Panc1 (cell line): Measurements from ENCODE around the gene MLANA. TPM values are rescaled to one million over a fixed set of nuclear protein-coding genes. Genes with fewer than 3 reads are reported as not detected.

Experiments used
- ATAC-seq: fragments of 200-7000 bp; cut with Tn5 transposase; 2 replicates; pipeline ENCODE4 v1.9.1; 2020; ENCODE audit warnings: mild to moderate bottlenecking, moderate library complexity
- BruUV-seq: library from RNA; stranded (reverse); fragments of 400-500 nt; replicated peaks from 2 replicates; lab custom pipeline; 2021; lab: Mats Ljungman, UMichigan
- CTCF ChIA-PET: fragments of 300-600 bp; sonication (Branson Sonifier 250); formaldehyde crosslinking; loops from one replicate; lab custom pipeline; 2022; ENCODE audit warnings: antibody characterized with exemption; lab: Charles Lee
- POLR2A ChIA-PET: fragments of 300-600 bp; sonication (Branson Sonifier 250); formaldehyde crosslinking; loops from one replicate; lab custom pipeline; 2022; ENCODE audit warnings: antibody characterized with exemption; lab: Charles Lee
- DNase-seq: peaks from one replicate; pipeline ENCODE4 v3.0.0-alpha.2; 2010; ENCODE audit warnings: low read depth, low spot score
- H3K27ac ChIP-seq: 2 replicates; pipeline ENCODE4 v1.5.1; 2011; ENCODE audit warnings: mild to moderate bottlenecking, low read length, inconsistent platforms
- H3K27me3 ChIP-seq: fragments of 200-500 bp; sonication (Bioruptor generic); 2 replicates; pipeline ENCODE4 v1.6.0; 2014; ENCODE audit warnings: low read length, inconsistent platforms; ENCODE audit not compliant: control insufficient read depth, insufficient read depth
- H3K36me3 ChIP-seq: fragments of 200-500 bp; sonication (Bioruptor generic); 2 replicates; pipeline ENCODE4 v1.5.1; 2014; ENCODE audit warnings: inconsistent platforms, mild to moderate bottlenecking, low read length, moderate library complexity; ENCODE audit not compliant: control insufficient read depth, insufficient read depth
- H3K4me1 ChIP-seq: 2 replicates; pipeline ENCODE4 v1.5.1; 2011; ENCODE audit warnings: inconsistent platforms, mild to moderate bottlenecking, low read length, moderate library complexity; ENCODE audit not compliant: control insufficient read depth, insufficient read depth
- H3K4me3 ChIP-seq, 2 experiments: 2 replicates each; pipeline ENCODE4 v1.5.1; 2011 to 2012; ENCODE audit warnings: low read depth in 2 of 2, low read length in 2 of 2, mild to moderate bottlenecking in 2 of 2, inconsistent platforms in 1 of 2, moderate library complexity in 1 of 2
- H3K9me3 ChIP-seq: fragments of 200-500 bp; sonication (Bioruptor generic); 2 replicates; pipeline ENCODE4 v1.5.1; 2014; ENCODE audit warnings: low read depth, mild to moderate bottlenecking, inconsistent platforms, low read length, moderate library complexity; ENCODE audit not compliant: control insufficient read depth, insufficient read depth
- CTCF ChIP-seq: fragments of 450-650 bp; IDR thresholded peaks from 2 replicates; pipeline ENCODE4 v1.5.1; 2017; ENCODE audit warnings: mild to moderate bottlenecking
- POLR2AphosphoS5 ChIP-seq: IDR thresholded peaks from 2 replicates; pipeline ENCODE4 v1.6.1; 2012; ENCODE audit warnings: mild to moderate bottlenecking, low read depth, low read length, moderate library complexity
- REST ChIP-seq, 2 experiments: IDR thresholded peaks; 2 replicates each; pipeline ENCODE4 v1.6.1; 2011 to 2012; ENCODE audit warnings: low read depth in 2 of 2, control low read depth in 1 of 2, low read length in 1 of 2, mild to moderate bottlenecking in 1 of 2, moderate library complexity in 1 of 2; ENCODE audit not compliant: insufficient read depth in 1 of 2
- SIN3A ChIP-seq: IDR thresholded peaks from 2 replicates; pipeline ENCODE4 v1.6.1; 2012; ENCODE audit warnings: low read depth, mild to moderate bottlenecking, low read length, moderate library complexity, borderline replicate concordance; ENCODE audit not compliant: insufficient read depth
- TCF7L2 ChIP-seq: IDR thresholded peaks from 2 replicates; pipeline ENCODE4 v1.6.1; 2011; ENCODE audit warnings: mild to moderate bottlenecking, low read depth, low read length, inconsistent platforms
- in situ Hi-C: cut with HindIII; loops from 2 replicates; pipeline ENCODE4 v1.10.0; 2016; ENCODE audit warnings: low sequenced_read_pairs, low pct_unique_long_range_greater_than_20kb
- intact Hi-C: fragments of 100-400 bp; cut with micrococcal nuclease; formaldehyde crosslinking; loops from one replicate; pipeline ENCODE4 v1.10.0; 2022; ENCODE audit not compliant: unreplicated experiment
- total RNA-seq: library from RNA; stranded (reverse); gene quantifications from one replicate; pipeline ENCODE4 v1.2.1, GENCODE V29; 2021; ENCODE audit not compliant: unreplicated experiment

The MLANA gene
- total RNA-seq, 1 experiment from 2014 or later = not detected

- H3K27ac ChIP-seq = no peak overlapping the region; the same call in 1 of the 2 replicates
- no peaks in the 10 kb centered on the region for H3K36me3 ChIP-seq
- H3K4me3 ChIP-seq = no peak overlapping the region
- H3K9me3 ChIP-seq = no peaks in the 10 kb centered on the region
- no peaks in the 10 kb centered on the region for H3K27me3 ChIP-seq
- BruUV-seq = no TSS peak
- ChIA-PET CTCF (no interaction called here), POLR2A (no interaction called here)
- in situ Hi-C loops = no loop called here
- DNase-seq (no peak), ATAC-seq (no peak)
- intact Hi-C loops = no loop called here
- no peaks in the 10 kb centered on the region for H3K4me1 ChIP-seq
- no peak for TF ChIP-seq SIN3A
- TF ChIP-seq CTCF = no peak
- no peak for TF ChIP-seq POLR2AphosphoS5
- no peak for TF ChIP-seq REST (IDR thresholded peaks at IDR 0.05; ENCODE audit: insufficient read depth in 1 of 2, low read depth in 2 of 2, low read length in 1 of 2)
- no peak for TF ChIP-seq TCF7L2
These were observed 44.6 kb upstream of the MLANA start for GRCh38 chr9:5846096-5846495.

GRCh38 chr9:5846501-5846921, 44.2 kb upstream of the MLANA start:
- Histone ChIP-seq H3K4me1 (no peaks in the 10 kb centered on the region), H3K4me3 (no peak overlapping the region), H3K27me3 (no peaks in the 10 kb centered on the region), H3K36me3 (no peaks in the 10 kb centered on the region), H3K9me3 (no peaks in the 10 kb centered on the region), H3K27ac (no peak overlapping the region)
- POLR2A ChIA-PET = no interaction called here
- no peak for DNase-seq
- CTCF ChIA-PET = no interaction called here
- no TSS peak for BruUV-seq
- no peak for ATAC-seq
- intact Hi-C loops = no loop called here
- TF ChIP-seq TCF7L2 = no peak
- in situ Hi-C loops = no loop called here

- Histone ChIP-seq H3K4me3 (no peak overlapping the region), H3K4me1 (no peaks in the 10 kb centered on the region), H3K27me3 (no peaks in the 10 kb centered on the region), H3K36me3 (no peaks in the 10 kb centered on the region), H3K9me3 (no peaks in the 10 kb centered on the region), H3K27ac (no peak overlapping the region)
- in situ Hi-C loops (no loop called here), intact Hi-C loops (no loop called here)
- ATAC-seq (no peak), DNase-seq (no peak)
- CTCF ChIA-PET = no interaction called here
- BruUV-seq = no TSS peak
- TF ChIP-seq TCF7L2 (no peak), REST (IDR thresholded peaks at IDR 0.05; ENCODE audit: insufficient read depth in 1 of 2, low read depth in 2 of 2, low read length in 1 of 2) (no peak), CTCF (no peak), POLR2AphosphoS5 (no peak), SIN3A (no peak)
- POLR2A ChIA-PET = no interaction called here
These were observed 42.3 kb upstream of the MLANA start for GRCh38 chr9:5848372-5848882.
